ENCODE results near the gene PCBP3.

DNA sequence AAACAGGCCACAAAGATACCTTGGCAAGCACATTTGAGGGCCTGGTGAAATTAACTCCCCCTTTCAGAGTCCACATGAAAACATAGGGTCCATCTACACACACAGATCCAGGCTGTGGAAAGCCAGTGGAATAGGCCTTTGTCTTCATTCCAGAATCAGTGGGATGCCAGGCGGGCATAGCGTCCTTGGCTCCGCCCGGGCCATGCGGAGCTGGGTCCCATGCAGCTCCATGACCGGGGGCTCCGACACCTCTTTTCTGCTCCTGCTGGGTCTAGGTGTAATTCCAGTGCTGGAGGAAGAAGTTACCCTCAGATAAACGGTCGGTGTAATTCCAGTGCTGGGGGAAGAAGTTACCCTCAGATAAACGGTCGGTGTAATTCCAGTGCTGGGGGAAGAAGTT is 274.5 kb downstream of the PCBP3 start:
- TF ChIP-seq, protein P1, sequence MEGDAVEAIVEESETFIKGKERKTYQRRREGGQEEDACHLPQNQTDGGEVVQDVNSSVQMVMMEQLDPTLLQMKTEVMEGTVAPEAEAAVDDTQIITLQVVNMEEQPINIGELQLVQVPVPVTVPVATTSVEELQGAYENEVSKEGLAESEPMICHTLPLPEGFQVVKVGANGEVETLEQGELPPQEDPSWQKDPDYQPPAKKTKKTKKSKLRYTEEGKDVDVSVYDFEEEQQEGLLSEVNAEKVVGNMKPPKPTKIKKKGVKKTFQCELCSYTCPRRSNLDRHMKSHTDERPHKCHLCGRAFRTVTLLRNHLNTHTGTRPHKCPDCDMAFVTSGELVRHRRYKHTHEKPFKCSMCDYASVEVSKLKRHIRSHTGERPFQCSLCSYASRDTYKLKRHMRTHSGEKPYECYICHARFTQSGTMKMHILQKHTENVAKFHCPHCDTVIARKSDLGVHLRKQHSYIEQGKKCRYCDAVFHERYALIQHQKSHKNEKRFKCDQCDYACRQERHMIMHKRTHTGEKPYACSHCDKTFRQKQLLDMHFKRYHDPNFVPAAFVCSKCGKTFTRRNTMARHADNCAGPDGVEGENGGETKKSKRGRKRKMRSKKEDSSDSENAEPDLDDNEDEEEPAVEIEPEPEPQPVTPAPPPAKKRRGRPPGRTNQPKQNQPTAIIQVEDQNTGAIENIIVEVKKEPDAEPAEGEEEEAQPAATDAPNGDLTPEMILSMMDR (IDR thresholded peaks at IDR 0.05; ENCODE audit: low read depth, low read length) = no peak
- TF ChIP-seq, protein P2, sequence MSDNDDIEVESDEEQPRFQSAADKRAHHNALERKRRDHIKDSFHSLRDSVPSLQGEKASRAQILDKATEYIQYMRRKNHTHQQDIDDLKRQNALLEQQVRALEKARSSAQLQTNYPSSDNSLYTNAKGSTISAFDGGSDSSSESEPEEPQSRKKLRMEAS (IDR thresholded peaks at IDR 0.05; ENCODE audit: low read depth, low read length) = no peak
- TF ChIP-seq POLR2A (IDR thresholded peaks at IDR 0.05; ENCODE audit: extremely low read depth, insufficient read length) (no peak), MYC (IDR thresholded peaks at IDR 0.05; ENCODE audit: low read depth, low read length) (no peak)
